Measurements from ENCODE around the gene MREG.

MREG gene

DNA sequence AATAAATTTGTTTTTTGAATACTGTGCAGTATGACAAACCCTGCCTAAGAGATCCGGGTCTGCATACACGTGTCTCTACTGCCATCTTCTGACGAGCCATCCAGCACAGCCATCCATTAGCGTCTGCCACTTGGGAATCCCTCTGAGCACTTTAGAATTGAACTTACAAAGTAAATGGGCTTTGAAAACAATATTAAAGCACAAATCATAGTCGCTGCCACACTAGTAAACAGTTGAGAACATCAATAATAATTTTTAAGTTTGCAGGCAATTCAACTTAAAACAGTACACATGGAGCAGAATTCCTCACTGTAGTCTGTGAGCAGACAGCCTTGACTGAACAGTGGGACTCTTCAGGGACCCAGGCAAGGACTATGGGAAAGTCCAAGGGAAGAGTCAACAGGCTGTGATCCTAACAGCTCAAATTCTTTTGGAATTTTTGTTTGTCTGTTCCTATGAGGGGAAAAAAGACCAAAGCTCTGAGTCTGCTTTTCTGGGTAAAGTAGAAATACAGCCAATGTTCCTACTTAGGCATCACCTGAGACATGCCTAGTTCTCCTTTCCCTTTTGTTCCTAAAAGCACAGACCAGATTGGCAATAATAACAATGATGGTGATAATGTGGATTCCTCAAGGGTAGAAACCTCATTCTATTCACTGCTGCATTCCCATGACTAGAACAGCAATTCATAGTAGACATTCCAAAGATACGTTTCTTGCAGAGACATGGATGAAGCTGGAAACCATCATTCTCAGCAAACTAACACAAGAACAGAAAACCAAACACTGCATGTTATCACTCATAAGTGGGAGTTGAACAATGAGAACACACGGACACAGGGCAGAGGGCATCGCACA lies 92.9 kb downstream of the MREG start:
- TF ChIP-seq, protein P1, sequence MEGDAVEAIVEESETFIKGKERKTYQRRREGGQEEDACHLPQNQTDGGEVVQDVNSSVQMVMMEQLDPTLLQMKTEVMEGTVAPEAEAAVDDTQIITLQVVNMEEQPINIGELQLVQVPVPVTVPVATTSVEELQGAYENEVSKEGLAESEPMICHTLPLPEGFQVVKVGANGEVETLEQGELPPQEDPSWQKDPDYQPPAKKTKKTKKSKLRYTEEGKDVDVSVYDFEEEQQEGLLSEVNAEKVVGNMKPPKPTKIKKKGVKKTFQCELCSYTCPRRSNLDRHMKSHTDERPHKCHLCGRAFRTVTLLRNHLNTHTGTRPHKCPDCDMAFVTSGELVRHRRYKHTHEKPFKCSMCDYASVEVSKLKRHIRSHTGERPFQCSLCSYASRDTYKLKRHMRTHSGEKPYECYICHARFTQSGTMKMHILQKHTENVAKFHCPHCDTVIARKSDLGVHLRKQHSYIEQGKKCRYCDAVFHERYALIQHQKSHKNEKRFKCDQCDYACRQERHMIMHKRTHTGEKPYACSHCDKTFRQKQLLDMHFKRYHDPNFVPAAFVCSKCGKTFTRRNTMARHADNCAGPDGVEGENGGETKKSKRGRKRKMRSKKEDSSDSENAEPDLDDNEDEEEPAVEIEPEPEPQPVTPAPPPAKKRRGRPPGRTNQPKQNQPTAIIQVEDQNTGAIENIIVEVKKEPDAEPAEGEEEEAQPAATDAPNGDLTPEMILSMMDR (IDR thresholded peaks at IDR 0.05; ENCODE audit: control insufficient read depth, extremely low read depth, insufficient read depth) = peak; percentile 86
- DNase-seq (ENCODE audit: low read depth) = peak; percentile 73
- H3K4me3 ChIP-seq (ENCODE audit: low read depth, low read length) = no peak overlapping the region

DNA sequence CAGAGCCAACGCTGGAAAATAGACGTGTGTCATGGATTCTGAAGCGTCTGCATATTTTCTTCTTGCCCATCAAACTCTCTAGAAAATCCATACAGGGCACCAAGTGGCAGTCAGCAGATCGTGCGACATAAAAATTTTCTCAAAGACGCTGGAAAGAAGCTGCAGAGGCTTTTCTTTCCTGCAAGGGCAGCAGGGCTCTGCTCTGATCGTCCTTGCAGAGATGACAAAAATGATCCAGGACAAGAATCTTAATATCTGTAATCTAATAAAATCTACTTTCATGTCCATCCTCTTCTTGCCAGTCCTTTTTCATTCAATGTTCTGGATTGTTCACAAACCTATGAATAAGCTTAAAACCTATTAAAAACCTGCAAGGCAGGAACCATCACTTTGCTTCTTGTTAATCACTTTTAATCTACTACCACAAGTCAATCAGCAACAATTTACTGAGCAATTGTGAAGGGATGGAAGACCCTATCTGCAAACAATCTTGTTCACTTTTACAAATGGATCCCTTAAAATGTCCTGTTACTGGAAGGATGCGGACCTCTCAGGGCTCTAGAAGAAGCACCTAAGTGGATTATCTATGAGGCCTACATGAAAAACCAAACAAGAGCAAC lies 93.6 kb downstream of the MREG start:
- no peak overlapping the region for H3K4me3 ChIP-seq (ENCODE audit: low read depth, low read length)
- TF ChIP-seq, protein P1 (IDR thresholded peaks at IDR 0.05; ENCODE audit: control insufficient read depth, extremely low read depth, insufficient read depth) = no peak
- no peak for DNase-seq (ENCODE audit: low read depth)

DNA sequence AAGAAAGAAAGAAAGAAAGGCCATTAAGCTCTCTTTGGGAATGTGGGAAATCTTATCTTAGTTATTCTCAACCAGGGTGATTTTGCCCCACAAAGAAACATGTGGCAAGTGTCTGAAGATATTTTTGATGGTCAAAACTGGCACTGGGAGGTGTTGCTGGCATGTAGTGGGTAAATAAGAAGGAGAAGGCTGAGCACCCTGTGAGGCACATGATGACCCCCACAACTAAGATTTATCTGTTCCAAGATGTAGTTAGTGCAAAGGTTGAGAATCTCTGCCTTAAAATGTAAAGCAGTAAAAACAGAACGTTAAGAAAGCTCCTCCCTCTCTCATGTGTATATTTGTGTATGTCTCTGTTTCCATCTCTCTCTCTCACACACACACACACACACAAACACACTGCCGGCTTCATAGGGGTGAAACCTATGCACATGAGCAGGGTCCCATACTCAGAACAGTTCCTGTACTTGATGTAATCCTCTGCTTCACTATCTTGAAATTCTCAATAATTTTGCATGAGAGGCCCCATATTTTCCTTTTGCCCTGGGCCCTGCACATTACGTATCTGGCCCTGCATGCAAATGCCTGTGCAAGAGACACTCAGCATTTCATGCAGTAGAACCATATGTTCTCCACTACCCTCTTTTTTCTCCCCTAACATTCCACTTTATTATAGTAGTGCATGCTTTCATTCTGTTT lies 94.3 kb downstream of the MREG start:
- TF ChIP-seq, protein P1 (IDR thresholded peaks at IDR 0.05; ENCODE audit: control insufficient read depth, extremely low read depth, insufficient read depth) = no peak
- no peak overlapping the region for H3K4me3 ChIP-seq (ENCODE audit: low read depth, low read length)
- DNase-seq (ENCODE audit: low read depth) = no peak

DNA sequence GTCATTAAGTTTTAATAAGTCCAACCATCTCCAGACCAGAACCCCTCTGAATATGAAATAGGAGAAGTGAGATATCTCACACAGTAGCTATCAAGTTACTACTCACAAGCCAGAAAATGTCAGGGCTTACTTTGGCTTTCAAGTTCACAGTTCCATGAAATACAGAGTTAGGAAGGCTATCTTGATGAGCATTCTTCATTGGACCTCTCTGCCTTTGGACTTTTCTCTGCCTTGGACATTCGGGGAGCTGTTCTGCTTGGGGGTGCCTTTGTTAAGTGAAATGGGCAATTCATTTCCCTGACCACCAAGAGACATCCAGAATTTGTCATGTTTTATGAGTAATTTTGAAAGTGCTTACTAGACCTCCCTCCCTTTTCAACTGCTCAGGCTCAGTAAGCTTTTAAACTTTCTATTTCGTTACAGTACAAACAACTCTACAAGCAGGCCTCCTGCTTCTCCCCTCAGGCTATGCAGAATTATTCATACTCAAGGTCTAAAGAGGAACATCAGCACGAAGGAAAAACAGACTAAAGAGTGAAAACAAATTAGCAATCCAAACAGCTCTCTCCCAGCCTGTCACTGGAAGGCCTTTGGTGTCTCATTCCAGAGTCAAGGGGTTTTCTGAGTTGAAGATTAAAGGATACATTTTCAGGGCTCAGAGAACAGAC lies 95.3 kb downstream of the MREG start:
- TF ChIP-seq, protein P1 (IDR thresholded peaks at IDR 0.05; ENCODE audit: control insufficient read depth, extremely low read depth, insufficient read depth) = no peak
- no peak for DNase-seq (ENCODE audit: low read depth)
- no peak overlapping the region for H3K4me3 ChIP-seq (ENCODE audit: low read depth, low read length)

DNA sequence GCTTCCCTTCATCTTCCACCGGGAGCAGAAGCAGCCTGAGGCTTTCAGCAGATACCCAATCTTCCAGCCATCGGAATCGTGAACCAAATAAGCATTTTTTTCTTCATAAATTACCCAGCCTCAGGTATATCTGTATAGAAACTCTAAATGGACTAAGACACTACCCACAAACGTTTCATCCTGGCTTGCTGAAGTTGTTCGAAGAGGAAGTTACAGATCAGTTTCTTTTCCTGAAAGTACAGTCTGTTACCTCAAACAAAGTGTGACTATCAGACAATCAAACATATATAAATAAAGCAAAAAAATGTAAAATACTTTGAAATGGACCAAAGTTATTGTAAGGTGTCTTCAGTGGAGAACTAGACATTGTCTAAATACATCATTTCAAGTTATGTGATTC lies 97.9 kb downstream of the MREG start:
- TF ChIP-seq, protein P1 (IDR thresholded peaks at IDR 0.05; ENCODE audit: control insufficient read depth, extremely low read depth, insufficient read depth) = no peak
- H3K4me3 ChIP-seq (ENCODE audit: low read depth, low read length) = no peak overlapping the region
- DNase-seq (ENCODE audit: low read depth) = no peak

DNA sequence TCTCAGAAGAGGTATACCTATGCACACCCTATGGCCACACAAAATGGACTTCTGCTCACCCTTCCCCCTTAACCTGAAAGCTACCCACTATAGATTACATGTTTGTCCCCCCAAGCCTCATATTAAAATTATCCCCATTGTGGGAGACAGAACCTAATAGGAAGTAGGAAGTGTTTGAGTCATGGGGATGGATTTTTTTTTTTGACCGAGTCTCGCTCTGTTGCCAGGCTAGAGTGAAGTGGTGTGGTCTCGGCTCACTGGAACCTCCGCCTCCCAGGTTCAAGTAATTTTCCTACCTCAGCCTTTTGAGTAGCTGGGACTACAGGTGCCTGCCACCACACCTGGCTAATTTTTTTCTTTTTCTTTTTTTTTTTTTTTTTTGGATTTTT lies 98.6 kb downstream of the MREG start:
- TF ChIP-seq, protein P1 (IDR thresholded peaks at IDR 0.05; ENCODE audit: control insufficient read depth, extremely low read depth, insufficient read depth) = no peak
- DNase-seq (ENCODE audit: low read depth) = no peak
- H3K4me3 ChIP-seq (ENCODE audit: low read depth, low read length) = no peak overlapping the region
